Measurements from ENCODE around the gene AIP.

DNA sequence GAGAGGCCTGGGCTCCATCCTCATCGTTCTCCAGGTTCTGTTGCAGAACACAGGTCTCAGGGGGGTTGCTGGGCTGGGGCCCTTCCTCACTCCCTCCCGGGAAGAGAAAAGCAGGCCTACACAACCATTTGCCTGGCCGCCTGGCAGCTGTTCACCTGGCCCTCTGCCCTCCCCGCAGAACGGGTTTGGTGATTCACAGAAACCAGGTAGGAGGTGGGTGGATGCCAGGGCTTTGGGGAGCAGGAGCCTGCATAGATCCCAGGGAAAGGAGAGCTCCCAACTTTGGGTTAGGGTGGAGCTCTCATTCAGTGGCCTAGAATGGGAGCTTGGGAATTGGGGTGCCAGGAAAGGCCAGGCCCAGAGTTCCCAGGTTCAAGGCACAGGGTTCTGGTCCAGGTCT is 14.8 kb upstream of the AIP start:
- no peak for TF ChIP-seq POLR2A (IDR thresholded peaks at IDR 0.05)
- TF ChIP-seq, protein P1, sequence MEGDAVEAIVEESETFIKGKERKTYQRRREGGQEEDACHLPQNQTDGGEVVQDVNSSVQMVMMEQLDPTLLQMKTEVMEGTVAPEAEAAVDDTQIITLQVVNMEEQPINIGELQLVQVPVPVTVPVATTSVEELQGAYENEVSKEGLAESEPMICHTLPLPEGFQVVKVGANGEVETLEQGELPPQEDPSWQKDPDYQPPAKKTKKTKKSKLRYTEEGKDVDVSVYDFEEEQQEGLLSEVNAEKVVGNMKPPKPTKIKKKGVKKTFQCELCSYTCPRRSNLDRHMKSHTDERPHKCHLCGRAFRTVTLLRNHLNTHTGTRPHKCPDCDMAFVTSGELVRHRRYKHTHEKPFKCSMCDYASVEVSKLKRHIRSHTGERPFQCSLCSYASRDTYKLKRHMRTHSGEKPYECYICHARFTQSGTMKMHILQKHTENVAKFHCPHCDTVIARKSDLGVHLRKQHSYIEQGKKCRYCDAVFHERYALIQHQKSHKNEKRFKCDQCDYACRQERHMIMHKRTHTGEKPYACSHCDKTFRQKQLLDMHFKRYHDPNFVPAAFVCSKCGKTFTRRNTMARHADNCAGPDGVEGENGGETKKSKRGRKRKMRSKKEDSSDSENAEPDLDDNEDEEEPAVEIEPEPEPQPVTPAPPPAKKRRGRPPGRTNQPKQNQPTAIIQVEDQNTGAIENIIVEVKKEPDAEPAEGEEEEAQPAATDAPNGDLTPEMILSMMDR (IDR thresholded peaks at IDR 0.05): no peak
